AG04449 (cell line): ENCODE results near the gene DDX10.

ENCODE experiments used
- CTCF ChIA-PET: fragments of 350-600 bp; formaldehyde crosslinking; extraction: SDS; loops from one replicate; lab custom pipeline; 2021; ENCODE audit warnings: antibody characterized with exemption; lab: Yijun Ruan, JAX
- POLR2A ChIA-PET: fragments of 400-600, 350-600 bp; formaldehyde crosslinking; extraction: SDS; loops from one replicate; lab custom pipeline; 2020; ENCODE audit warnings: antibody characterized with exemption, inconsistent platforms; lab: Yijun Ruan, JAX
- DNase-seq: peaks from one replicate; pipeline ENCODE4 v3.0.0-alpha.2; 2010; ENCODE audit warnings: low read depth, low spot score
- H3K4me3 ChIP-seq: 2 replicates; pipeline ENCODE4 v1.5.1; 2011; ENCODE audit warnings: low read depth, mild to moderate bottlenecking, control low read depth, low read length
- CTCF ChIP-seq: IDR thresholded peaks from one replicate; pipeline ENCODE4 v1.5.1; 2011; ENCODE audit warnings: mild to moderate bottlenecking, moderate library complexity, low read length, control low read depth, inconsistent platforms; ENCODE audit not compliant: insufficient read depth; ENCODE audit errors: missing control alignments

The DDX10 gene

GRCh38 chr11:108679045-108679444 is 14.2 kb downstream of the DDX10 start:
- no peak overlapping the region for H3K4me3 ChIP-seq
- ChIA-PET POLR2A (no interaction called here), CTCF (interaction anchor here (1.1 kb wide), 1 partner anchor 19 kb away, joined by 3 read pairs; no protein-coding TSS in a partner anchor)
- TF ChIP-seq CTCF = no peak
- DNase-seq = no peak

- no peak overlapping the region for H3K4me3 ChIP-seq
- TF ChIP-seq CTCF = no peak
- DNase-seq = no peak
- CTCF ChIA-PET = no interaction called here
- POLR2A ChIA-PET = no interaction called here
These were observed 15.4 kb downstream of the DDX10 start for GRCh38 chr11:108680271-108680670.

GRCh38 chr11:108685419-108686130 is 20.7 kb downstream of the DDX10 start:
- CTCF ChIA-PET = no interaction called here
- no peak overlapping the region for H3K4me3 ChIP-seq
- no peak for DNase-seq
- no peak for TF ChIP-seq CTCF
- POLR2A ChIA-PET = no interaction called here

GRCh38 chr11:108693852-108694251 is 29.0 kb downstream of the DDX10 start:
- ChIA-PET POLR2A (interaction anchor here (0.5 kb wide), 1 partner anchor 182 kb away, joined by 3 read pairs; no protein-coding TSS in a partner anchor), CTCF (interaction anchor here (1.2 kb wide), 1 partner anchor 1246 kb away, joined by 4 read pairs; no protein-coding TSS in a partner anchor)
- no peak for DNase-seq
- H3K4me3 ChIP-seq = no peak overlapping the region
- TF ChIP-seq CTCF = no peak

GRCh38 chr11:108694846-108695245 is 30.0 kb downstream of the DDX10 start:
- CTCF ChIA-PET = interaction anchor here (0.6 to 1.2 kb wide), 4 partner anchors 27 to 730 kb away, joined by 3 to 6 read pairs (median 4); no protein-coding TSS in a partner anchor
- no peak for TF ChIP-seq CTCF
- no peak for DNase-seq
- no peak overlapping the region for H3K4me3 ChIP-seq
- POLR2A ChIA-PET = interaction anchor here (0.7 kb wide), 1 partner anchor 1088 kb away, joined by 3 read pairs; no protein-coding TSS in a partner anchor

GRCh38 chr11:108697872-108698473 is 33.1 kb downstream of the DDX10 start:
- no peak overlapping the region for H3K4me3 ChIP-seq
- no peak for DNase-seq
- ChIA-PET CTCF (interaction anchor here (0.5 to 3.3 kb wide), 50 partner anchors 8 to 1247 kb away, joined by 3 to 35 read pairs (median 4); no protein-coding TSS in a partner anchor), POLR2A (no interaction called here)
- TF ChIP-seq CTCF = peak; percentile 88
